Hematopoietic multipotent progenitor cell treated with erythropoietin and hydrocortisone succinate and interleukin-3 and kit ligand, for 17 days (in vitro differentiated cells): ENCODE results near the gene SCN8A.

Experiments
- DNase-seq: peaks from one replicate; pipeline ENCODE4 v3.0.0-alpha.2; 2015; ENCODE audit warnings: low spot score

The SCN8A gene

GRCh38 chr12:51721282-51721940 lies 130.4 kb downstream of the SCN8A start:
- no peak for DNase-seq

GRCh38 chr12:51722431-51722830 lies 131.4 kb downstream of the SCN8A start:
- no peak for DNase-seq

- DNase-seq, result no peak
These were observed 135.1 kb downstream of the SCN8A start for GRCh38 chr12:51726161-51726560.

- DNase-seq, result no peak
These were observed 135.9 kb downstream of the SCN8A start for GRCh38 chr12:51726931-51727330.

- no peak for DNase-seq
These were observed 138.3 kb downstream of the SCN8A start for GRCh38 chr12:51729331-51729730.

GRCh38 chr12:51730745-51731144 lies 139.7 kb downstream of the SCN8A start:
- DNase-seq, result no peak

- no peak for DNase-seq
These were observed 149.5 kb downstream of the SCN8A start for GRCh38 chr12:51740536-51740935.

- DNase-seq, result no peak
These were observed 153.2 kb downstream of the SCN8A start for GRCh38 chr12:51744235-51744634.

- DNase-seq, result no peak
These were observed 153.9 kb downstream of the SCN8A start for GRCh38 chr12:51744957-51745356.

GRCh38 chr12:51746416-51746815 lies 155.4 kb downstream of the SCN8A start:
- no peak for DNase-seq

- no peak for DNase-seq
These were observed 157.2 kb downstream of the SCN8A start for GRCh38 chr12:51748235-51748634.

- no peak for DNase-seq
These were observed 158.4 kb downstream of the SCN8A start for GRCh38 chr12:51749206-51749985.

GRCh38 chr12:51749986-51750317 lies 158.9 kb downstream of the SCN8A start:
- no peak for DNase-seq

GRCh38 chr12:51751661-51752060 lies 160.6 kb downstream of the SCN8A start:
- DNase-seq, result no peak

GRCh38 chr12:51752234-51752889 lies 161.3 kb downstream of the SCN8A start:
- DNase-seq, result no peak

- DNase-seq, result no peak
These were observed 163.1 kb downstream of the SCN8A start for GRCh38 chr12:51753980-51754675.

- no peak for DNase-seq
These were observed 164.2 kb downstream of the SCN8A start for GRCh38 chr12:51755251-51755650.

- DNase-seq, result no peak
These were observed 168.1 kb downstream of the SCN8A start for GRCh38 chr12:51759175-51759574.

- no peak for DNase-seq
These were observed 168.7 kb downstream of the SCN8A start for GRCh38 chr12:51759695-51760094.

GRCh38 chr12:51760231-51760630 lies 169.2 kb downstream of the SCN8A start:
- DNase-seq, result no peak

- no peak for DNase-seq
These were observed 172.7 kb downstream of the SCN8A start for GRCh38 chr12:51763743-51764142.

GRCh38 chr12:51766067-51766676 lies 175.1 kb downstream of the SCN8A start:
- DNase-seq, result no peak
